ENCODE results near the gene BAZ2A. TPM values are rescaled to one million over a fixed set of nuclear protein-coding genes. Genes with fewer than 3 reads are reported as not detected.

The BAZ2A gene
- total RNA-seq, 2 experiments from 2014 or later = 40.6 to 139 TPM

GRCh38 chr12:56634837-56635791, 5.0 kb upstream of the BAZ2A start:
- peaks cover 32% of the 10 kb centered on the region for H3K36me3 ChIP-seq (ENCODE audit: insufficient read depth, low read length)

GRCh38 chr12:56634242-56634836, 4.2 kb upstream of the BAZ2A start:
- Histone ChIP-seq H2AFZ (ENCODE audit: low read length) (peak overlapping the region; percentile 37; the same call in 1 of the 2 replicates), H3K36me3 (ENCODE audit: insufficient read depth, low read length) (peaks cover 24% of the 10 kb centered on the region), H3K4me3 (ENCODE audit: low read depth, low read length, poor library complexity, severe bottlenecking) (peak overlapping the region; percentile 76), H3K9me2 (ENCODE audit: insufficient read depth, low read length) (no peaks in the 10 kb centered on the region), H3K4me1 (ENCODE audit: insufficient read depth, low read length, poor library complexity, severe bottlenecking) (peaks cover 69% of the 10 kb centered on the region), H4K20me1 (ENCODE audit: insufficient read depth, low read length) (no peaks in the 10 kb centered on the region), H3K9me3 (ENCODE audit: low read length) (no peaks in the 10 kb centered on the region), H3K27ac (ENCODE audit: low read depth, low read length, poor library complexity, severe bottlenecking) (peak overlapping the region; percentile 92), H3K79me2 (ENCODE audit: insufficient read depth, low read depth, low read length) (peaks cover 55% of the 10 kb centered on the region), H3K4me2 (ENCODE audit: low read length) (peak overlapping the region; percentile 98)
- BruUV-seq (replicated peaks) = no TSS peak
- TF ChIP-seq EZH2phosphoT487 (IDR thresholded peaks at IDR 0.05; ENCODE audit: borderline replicate concordance, low read depth, low read length) = no peak
- TF ChIP-seq, protein P1, sequence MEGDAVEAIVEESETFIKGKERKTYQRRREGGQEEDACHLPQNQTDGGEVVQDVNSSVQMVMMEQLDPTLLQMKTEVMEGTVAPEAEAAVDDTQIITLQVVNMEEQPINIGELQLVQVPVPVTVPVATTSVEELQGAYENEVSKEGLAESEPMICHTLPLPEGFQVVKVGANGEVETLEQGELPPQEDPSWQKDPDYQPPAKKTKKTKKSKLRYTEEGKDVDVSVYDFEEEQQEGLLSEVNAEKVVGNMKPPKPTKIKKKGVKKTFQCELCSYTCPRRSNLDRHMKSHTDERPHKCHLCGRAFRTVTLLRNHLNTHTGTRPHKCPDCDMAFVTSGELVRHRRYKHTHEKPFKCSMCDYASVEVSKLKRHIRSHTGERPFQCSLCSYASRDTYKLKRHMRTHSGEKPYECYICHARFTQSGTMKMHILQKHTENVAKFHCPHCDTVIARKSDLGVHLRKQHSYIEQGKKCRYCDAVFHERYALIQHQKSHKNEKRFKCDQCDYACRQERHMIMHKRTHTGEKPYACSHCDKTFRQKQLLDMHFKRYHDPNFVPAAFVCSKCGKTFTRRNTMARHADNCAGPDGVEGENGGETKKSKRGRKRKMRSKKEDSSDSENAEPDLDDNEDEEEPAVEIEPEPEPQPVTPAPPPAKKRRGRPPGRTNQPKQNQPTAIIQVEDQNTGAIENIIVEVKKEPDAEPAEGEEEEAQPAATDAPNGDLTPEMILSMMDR (conservative IDR thresholded peaks at IDR 0.05; ENCODE audit: low read length) = no peak
- intact Hi-C loops (cut with micrococcal nuclease; ENCODE audit: unreplicated experiment) = loop anchor here (10.0 kb wide), 1 partner anchor 520 kb away; the partner anchor contains the start of genes RPL41 and ZC3H10
- peak; percentile 46 for DNase-seq (ENCODE audit: low spot score)
- CTCF ChIA-PET (ENCODE audit: unreplicated experiment) = no interaction called here
- POLR2A ChIA-PET = interaction anchor here (0.6 to 1.4 kb wide), 7 partner anchors 10 to 153 kb away, joined by 3 to 5 read pairs (median 3); partner anchors contain the start of gene ATP5F1B

More at GRCh38 chr12:56634837-56635791, 5.0 kb upstream of the BAZ2A start:
- ChIA-PET CTCF (ENCODE audit: unreplicated experiment) (interaction anchor here (0.6 to 1.7 kb wide), 4 partner anchors 11 to 605 kb away, joined by 3 to 22 read pairs (median 3); partner anchors contain the start of gene ATP5F1B), POLR2A (interaction anchor here (0.5 to 2.6 kb wide), 8 partner anchors 11 to 918 kb away, joined by 3 to 26 read pairs (median 4); partner anchors contain the start of genes ATP5F1B and NEMP1)
- intact Hi-C loops (cut with micrococcal nuclease; ENCODE audit: unreplicated experiment) = loop anchor here (1.0 to 10.0 kb wide), 3 partner anchors 117 to 520 kb away; partner anchors contain the start of genes PRIM1, RPL41 and ZC3H10
- H3K4me3 ChIP-seq (ENCODE audit: low read depth, low read length, poor library complexity, severe bottlenecking) = peak overlapping the region; percentile 76
- DNase-seq (ENCODE audit: low spot score) = peak; percentile 85
- H4K20me1 ChIP-seq (ENCODE audit: insufficient read depth, low read length) = no peaks in the 10 kb centered on the region
- H3K79me2 ChIP-seq (ENCODE audit: insufficient read depth, low read depth, low read length) = peaks cover 48% of the 10 kb centered on the region; the same call in 1 of the 2 replicates
- TF ChIP-seq EZH2phosphoT487 (IDR thresholded peaks at IDR 0.05; ENCODE audit: borderline replicate concordance, low read depth, low read length) = no peak
- TF ChIP-seq, protein P1 (conservative IDR thresholded peaks at IDR 0.05; ENCODE audit: low read length) = peak; percentile 56
- BruUV-seq (replicated peaks) = no TSS peak
- H3K4me2 ChIP-seq (ENCODE audit: low read length) = peak overlapping the region; percentile 98
- H3K9me3 ChIP-seq (ENCODE audit: low read length) = no peaks in the 10 kb centered on the region
- H3K4me1 ChIP-seq (ENCODE audit: insufficient read depth, low read length, poor library complexity, severe bottlenecking) = peaks cover 69% of the 10 kb centered on the region
- peak overlapping the region; percentile 37; the same call in 1 of the 2 replicates for H2AFZ ChIP-seq (ENCODE audit: low read length)
- peak overlapping the region; percentile 92 for H3K27ac ChIP-seq (ENCODE audit: low read depth, low read length, poor library complexity, severe bottlenecking)
- no peaks in the 10 kb centered on the region for H3K9me2 ChIP-seq (ENCODE audit: insufficient read depth, low read length)
